AG09319 (cell line): Measurements from ENCODE around the gene AATF.

Experiments used
- DNase-seq: peaks from one replicate; pipeline ENCODE4 v3.0.0-alpha.2; 2010; ENCODE audit warnings: low read depth; ENCODE audit errors: extremely low read depth
- CTCF ChIP-seq: IDR thresholded peaks from 2 replicates; pipeline ENCODE4 v1.5.1; 2011; ENCODE audit warnings: low read depth, mild to moderate bottlenecking, inconsistent platforms, low read length, moderate library complexity

Gene AATF

GRCh38 chr17:36935671-36936454 lies 12.9 kb upstream of the AATF start:
- TF ChIP-seq CTCF: no peak
- DNase-seq: no peak

DNA sequence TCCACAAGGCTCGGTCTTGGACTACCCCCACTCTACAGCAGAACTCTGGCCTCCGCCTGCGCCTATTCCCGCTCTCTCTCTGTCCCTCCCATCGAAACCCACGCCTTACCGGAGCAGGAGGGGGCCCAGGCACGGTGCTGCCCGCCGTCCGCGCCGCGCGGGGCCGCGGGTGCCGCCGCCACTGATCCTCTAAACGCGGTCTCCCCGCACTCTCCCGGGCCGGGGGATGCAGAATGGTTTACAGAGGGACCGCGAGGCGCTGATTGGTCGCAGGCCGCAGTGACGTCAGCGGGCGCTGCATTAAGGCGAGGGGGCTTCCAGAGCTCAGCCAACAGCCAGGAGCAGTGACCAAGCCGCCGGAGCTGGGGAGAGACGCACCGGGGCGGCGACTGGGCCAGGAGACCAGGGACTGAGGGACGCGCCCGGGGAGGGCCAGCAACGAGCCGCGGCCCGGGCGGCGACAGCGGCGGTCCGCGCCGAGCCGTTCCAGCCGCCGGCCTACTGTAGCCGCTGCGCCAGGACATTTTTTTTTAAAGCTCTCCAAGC lies 12.2 kb upstream of the AATF start:
- DNase-seq: no peak
- TF ChIP-seq CTCF: no peak

DNA sequence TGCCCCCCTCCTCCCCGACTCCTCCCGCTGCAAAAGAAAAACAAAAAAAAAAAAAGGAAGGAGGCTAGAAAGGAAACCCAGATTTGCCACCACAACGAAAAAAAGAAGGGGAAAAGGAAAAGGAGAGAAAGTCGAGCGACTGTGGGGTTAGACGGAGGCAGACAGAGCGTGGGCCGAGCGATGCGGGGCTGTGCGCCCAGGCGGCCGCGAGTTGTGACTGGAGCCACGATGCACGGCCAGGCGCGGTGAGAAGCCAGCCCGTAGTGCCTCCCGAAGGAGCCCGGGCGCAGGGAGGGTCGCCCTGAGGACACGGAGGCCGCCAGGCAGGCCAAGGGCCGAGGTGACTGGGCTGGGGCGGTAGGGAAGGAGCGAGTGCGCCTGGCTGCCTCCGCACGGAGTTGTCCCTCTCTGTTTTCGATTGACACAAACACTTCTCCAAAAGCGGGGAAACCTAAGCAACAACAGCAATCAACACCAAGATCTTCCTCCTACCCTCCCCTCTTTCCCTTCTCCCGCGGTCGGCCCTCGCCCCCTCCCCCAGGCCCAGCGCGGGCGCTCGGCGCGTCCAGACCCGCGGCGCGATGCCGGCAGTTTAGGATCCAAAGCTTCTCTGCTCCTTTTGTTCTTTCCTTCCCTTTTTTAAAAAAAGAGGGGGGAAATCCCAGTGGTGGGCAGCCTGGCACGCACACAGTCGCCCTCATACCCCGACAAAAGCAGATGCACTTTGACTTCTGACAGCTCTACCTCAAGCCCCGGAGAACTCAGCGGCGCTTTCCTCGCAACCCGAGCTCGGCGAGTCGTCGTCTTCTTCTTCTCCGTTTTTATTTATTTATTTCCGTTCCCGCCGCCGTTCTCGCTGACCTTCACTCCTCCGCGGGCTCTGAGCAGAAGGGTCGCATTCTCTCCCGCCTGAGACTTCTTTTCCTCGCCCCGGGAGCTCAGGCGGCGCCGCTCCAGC lies 11.5 kb upstream of the AATF start, which contains the start of gene LHX1:
TSS of gene LHX1 (plus strand) at position 475 of the 958 bp plus-strand sequence. CDS start 723 bp downstream, outside the sequence.
- no peak for TF ChIP-seq CTCF
- DNase-seq: no peak

DNA sequence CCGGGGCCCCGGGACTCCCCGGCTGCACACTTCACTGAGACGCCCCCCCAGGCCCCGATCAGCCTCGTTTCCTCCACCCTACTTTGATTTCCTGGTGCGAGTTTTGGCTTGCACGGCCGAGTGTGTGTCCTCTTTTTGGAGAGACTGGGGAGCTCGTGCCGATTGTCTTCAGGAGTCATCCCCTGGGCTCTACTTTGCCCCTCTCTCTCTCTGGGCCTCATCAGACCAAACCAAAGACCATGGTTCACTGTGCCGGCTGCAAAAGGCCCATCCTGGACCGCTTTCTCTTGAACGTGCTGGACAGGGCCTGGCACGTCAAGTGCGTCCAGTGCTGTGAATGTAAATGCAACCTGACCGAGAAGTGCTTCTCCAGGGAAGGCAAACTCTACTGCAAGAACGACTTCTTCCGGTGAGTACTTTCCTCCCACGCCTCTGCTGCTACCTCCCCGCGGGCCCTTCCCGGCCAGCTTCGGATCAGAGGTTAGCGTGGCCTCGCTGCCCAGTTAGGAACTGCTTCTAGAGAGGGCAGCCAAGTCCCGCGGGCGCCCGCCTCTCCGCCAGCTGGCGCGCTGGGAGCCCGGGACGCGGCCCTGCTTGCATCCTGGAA lies 10.7 kb upstream of the AATF start:
- no peak for TF ChIP-seq CTCF
- DNase-seq: no peak

DNA sequence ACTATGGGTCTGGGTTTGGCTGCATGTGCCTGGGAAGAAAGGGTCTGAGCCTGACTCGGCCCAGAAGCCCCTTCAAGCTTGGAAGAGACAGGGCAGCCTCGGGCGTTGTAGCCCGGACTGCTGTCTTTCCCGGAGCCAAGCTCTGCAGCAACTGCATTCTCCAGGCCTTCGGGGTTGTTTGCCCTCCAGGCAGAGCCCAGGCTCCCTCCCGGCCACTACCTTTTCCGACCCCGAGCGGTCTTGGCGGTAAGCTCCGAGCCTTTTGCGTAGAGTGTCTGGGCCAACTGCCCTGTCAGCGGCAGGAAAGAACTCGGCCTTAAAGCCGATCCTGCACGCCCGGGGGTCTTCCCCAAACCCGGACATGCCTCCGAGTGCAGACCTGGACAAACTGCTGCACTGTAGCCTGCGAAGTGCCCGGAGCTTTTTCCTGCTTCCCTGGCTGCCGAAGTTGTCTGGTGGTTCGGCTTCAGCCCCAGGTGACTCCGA lies 10.1 kb upstream of the AATF start:
- no peak for TF ChIP-seq CTCF

GRCh38 chr17:36939052-36939801 lies 9.5 kb upstream of the AATF start:
- no peak for DNase-seq
- TF ChIP-seq CTCF: no peak

More for the DNA sequence above, 10.1 kb upstream of the AATF start:
- no peak for DNase-seq
